Retinal pigment epithelial cell (primary cell): ENCODE measurements around the gene MARCKSL1.
A peak's percentile ranks its signal among the peaks of the same experiment; 100 is the strongest.

Source experiments
- DNase-seq: peaks from one replicate; pipeline ENCODE4 v3.0.0-alpha.2; 2010; ENCODE audit warnings: low read depth
- H3K4me3 ChIP-seq: 2 replicates; pipeline ENCODE4 v1.5.1; 2011; ENCODE audit warnings: mild to moderate bottlenecking, low read length, control low read depth, moderate library complexity
- TF ChIP-seq, protein P1 (sequence below): conservative IDR thresholded peaks from 2 replicates; pipeline ENCODE4 v1.5.1; 2011; ENCODE audit warnings: low read depth, low read length, control low read depth, inconsistent platforms

MARCKSL1 gene, protein sequence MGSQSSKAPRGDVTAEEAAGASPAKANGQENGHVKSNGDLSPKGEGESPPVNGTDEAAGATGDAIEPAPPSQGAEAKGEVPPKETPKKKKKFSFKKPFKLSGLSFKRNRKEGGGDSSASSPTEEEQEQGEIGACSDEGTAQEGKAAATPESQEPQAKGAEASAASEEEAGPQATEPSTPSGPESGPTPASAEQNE

GRCh38 chr1:32335790-32336590, at the start of gene MARCKSL1:
Gene MARCKSL1, minus strand, starts transcription at chr1:32336233. Its CDS starts 200 bp downstream, at chr1:32336033.
- peak within 1 kb of the TSS; percentile 84 for H3K4me3 ChIP-seq
- TF ChIP-seq, protein P1, sequence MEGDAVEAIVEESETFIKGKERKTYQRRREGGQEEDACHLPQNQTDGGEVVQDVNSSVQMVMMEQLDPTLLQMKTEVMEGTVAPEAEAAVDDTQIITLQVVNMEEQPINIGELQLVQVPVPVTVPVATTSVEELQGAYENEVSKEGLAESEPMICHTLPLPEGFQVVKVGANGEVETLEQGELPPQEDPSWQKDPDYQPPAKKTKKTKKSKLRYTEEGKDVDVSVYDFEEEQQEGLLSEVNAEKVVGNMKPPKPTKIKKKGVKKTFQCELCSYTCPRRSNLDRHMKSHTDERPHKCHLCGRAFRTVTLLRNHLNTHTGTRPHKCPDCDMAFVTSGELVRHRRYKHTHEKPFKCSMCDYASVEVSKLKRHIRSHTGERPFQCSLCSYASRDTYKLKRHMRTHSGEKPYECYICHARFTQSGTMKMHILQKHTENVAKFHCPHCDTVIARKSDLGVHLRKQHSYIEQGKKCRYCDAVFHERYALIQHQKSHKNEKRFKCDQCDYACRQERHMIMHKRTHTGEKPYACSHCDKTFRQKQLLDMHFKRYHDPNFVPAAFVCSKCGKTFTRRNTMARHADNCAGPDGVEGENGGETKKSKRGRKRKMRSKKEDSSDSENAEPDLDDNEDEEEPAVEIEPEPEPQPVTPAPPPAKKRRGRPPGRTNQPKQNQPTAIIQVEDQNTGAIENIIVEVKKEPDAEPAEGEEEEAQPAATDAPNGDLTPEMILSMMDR, result no peak
- no peak for DNase-seq

DNA sequence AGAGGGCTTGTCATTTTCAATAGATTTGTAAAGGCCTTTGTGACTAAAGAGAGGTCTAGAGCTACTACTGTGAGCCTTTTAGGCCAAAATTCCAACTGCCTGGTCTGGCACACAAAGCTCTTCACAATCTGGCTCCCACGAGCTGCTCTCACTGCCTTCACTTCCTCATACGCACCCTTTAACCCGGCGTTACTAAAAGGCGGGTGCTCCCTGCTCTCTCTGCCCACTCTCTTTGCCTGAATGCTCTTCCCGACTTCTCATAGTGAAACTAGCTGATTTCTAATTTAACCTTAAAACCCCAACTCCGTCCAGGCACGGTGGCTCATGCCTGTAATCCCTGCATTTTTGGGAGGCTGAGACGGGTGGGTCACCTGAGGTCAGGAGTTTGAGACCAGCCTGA, 44.0 kb upstream of the MARCKSL1 start:
- H3K4me3 ChIP-seq, result no peak overlapping the region
- TF ChIP-seq, protein P1, result no peak
- no peak for DNase-seq

GRCh38 chr1:32377541-32378220, 41.6 kb upstream of the MARCKSL1 start:
- TF ChIP-seq, protein P1, result no peak
- H3K4me3 ChIP-seq, result no peak overlapping the region
- no peak for DNase-seq

DNA sequence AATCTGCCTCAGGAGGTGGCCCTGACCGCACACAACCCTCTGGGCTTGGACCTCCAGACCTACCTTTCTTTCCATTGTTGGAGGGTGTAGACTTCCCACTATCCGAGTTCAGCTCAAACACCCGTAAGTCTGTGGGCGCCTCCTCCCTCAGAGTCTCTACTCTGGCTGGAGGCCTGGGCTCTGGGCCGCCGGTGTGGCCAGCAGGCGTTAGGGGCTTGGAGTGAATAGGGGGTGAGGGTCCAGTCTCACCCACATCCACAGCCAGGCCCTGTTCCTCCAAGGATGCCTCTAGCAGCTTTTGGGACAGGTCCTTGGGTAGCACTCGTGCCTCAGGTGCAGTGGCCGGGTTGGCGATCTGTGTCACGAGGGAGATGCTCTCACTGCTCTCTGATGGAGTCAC, 40.2 kb upstream of the MARCKSL1 start:
- H3K4me3 ChIP-seq, result no peak overlapping the region
- no peak for DNase-seq
- TF ChIP-seq, protein P1, result no peak

GRCh38 chr1:32373996-32374592, 38.1 kb upstream of the MARCKSL1 start:
- no peak overlapping the region for H3K4me3 ChIP-seq
- TF ChIP-seq, protein P1, result no peak
- DNase-seq, result no peak

GRCh38 chr1:32372149-32372756, 36.2 kb upstream of the MARCKSL1 start:
- no peak overlapping the region for H3K4me3 ChIP-seq
- TF ChIP-seq, protein P1, result no peak
- no peak for DNase-seq
